DND-41 (cell line): ENCODE results near the gene PROM2.

Experiments used
- ATAC-seq: fragments of 200-7000 bp; cut with Tn5 transposase; 3 replicates; pipeline ENCODE4 v1.9.1; 2021; ENCODE audit warnings: low read depth; ENCODE audit not compliant: insufficient read depth
- DNase-seq: peaks from one replicate; pipeline ENCODE4 v3.0.0-alpha.2; 2020
- H2AFZ ChIP-seq: 2 replicates; pipeline ENCODE4 v1.6.0; 2012; ENCODE audit warnings: low read depth, low read length
- H3K27ac ChIP-seq: 2 replicates; pipeline ENCODE4 v1.5.1; 2012; ENCODE audit warnings: low read length, inconsistent platforms
- H3K27me3 ChIP-seq: fragments of 200-600 bp; sonication (generic); 2 replicates; pipeline ENCODE4 v1.6.0; 2012; ENCODE audit warnings: low read length, mild to moderate bottlenecking, inconsistent platforms; ENCODE audit not compliant: insufficient read depth, poor library complexity
- H3K36me3 ChIP-seq: 2 replicates; pipeline ENCODE4 v1.5.1; 2012; ENCODE audit warnings: low read length, inconsistent platforms; ENCODE audit not compliant: insufficient read depth
- H3K4me1 ChIP-seq: 2 replicates; pipeline ENCODE4 v1.5.1; 2012; ENCODE audit warnings: mild to moderate bottlenecking, low read length; ENCODE audit not compliant: insufficient read depth
- H3K4me2 ChIP-seq: 2 replicates; pipeline ENCODE4 v1.6.0; 2012; ENCODE audit warnings: mild to moderate bottlenecking, moderate library complexity, low read length, inconsistent platforms; ENCODE audit not compliant: insufficient read depth
- H3K4me3 ChIP-seq, 2 experiments: fragments of 200-600 bp in 1 of 2; shearing (Covaris generic) in 1 of 2; 2 replicates each; pipeline ENCODE4 v1.5.1; 2012 to 2016; ENCODE audit warnings: inconsistent platforms in 2 of 2, low read length in 2 of 2, mild to moderate bottlenecking in 2 of 2, low read depth in 1 of 2, moderate library complexity in 1 of 2
- H3K79me2 ChIP-seq: 2 replicates; pipeline ENCODE4 v1.6.0; 2012; ENCODE audit warnings: low read length, inconsistent platforms; ENCODE audit not compliant: insufficient read depth
- H3K9ac ChIP-seq: 2 replicates; pipeline ENCODE4 v1.6.0; 2012; ENCODE audit warnings: low read depth, mild to moderate bottlenecking, inconsistent platforms, low read length, moderate library complexity
- H3K9me3 ChIP-seq: 2 replicates; pipeline ENCODE4 v1.5.1; 2012; ENCODE audit warnings: low read length, moderate library complexity, mild to moderate bottlenecking, inconsistent platforms; ENCODE audit not compliant: insufficient read depth, severe bottlenecking
- H4K20me1 ChIP-seq: 2 replicates; pipeline ENCODE4 v1.6.0; 2012; ENCODE audit warnings: low read length; ENCODE audit not compliant: insufficient read depth
- EZH2 ChIP-seq: IDR thresholded peaks from 3 replicates; pipeline ENCODE4 v1.6.1; 2012; ENCODE audit warnings: borderline replicate concordance, low read depth, mild to moderate bottlenecking, moderate library complexity, low read length, inconsistent platforms; ENCODE audit not compliant: severe bottlenecking
- TF ChIP-seq, protein P1 (sequence below): IDR thresholded peaks from 2 replicates; pipeline ENCODE4 v1.5.1; 2012; ENCODE audit warnings: borderline replicate concordance, low read length, moderate library complexity, mild to moderate bottlenecking; ENCODE audit not compliant: poor library complexity, severe bottlenecking; ENCODE audit errors: extremely low read depth

The PROM2 gene

DNA sequence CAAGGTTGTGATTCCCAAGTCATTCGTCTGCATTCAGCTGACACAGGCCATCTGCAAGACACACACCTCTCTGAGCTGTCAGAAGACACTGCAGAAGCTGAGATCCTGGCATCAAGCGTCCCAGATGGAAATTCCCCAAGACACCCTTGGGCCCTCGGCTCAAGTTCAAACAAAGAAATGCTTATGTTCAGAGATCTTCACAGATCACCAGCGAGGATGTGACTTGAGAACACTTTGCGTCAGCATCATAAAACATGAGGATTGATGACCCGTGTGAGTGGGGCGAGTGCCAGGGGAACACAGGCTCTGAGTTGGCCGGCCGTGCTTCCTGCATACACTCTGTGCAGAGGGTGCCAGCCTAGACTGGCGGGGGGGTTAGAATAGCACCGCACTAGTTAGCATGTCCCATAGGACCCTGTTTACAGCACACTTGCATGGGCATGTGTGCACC, 59.7 kb downstream of the PROM2 start:
- no peak overlapping the region for H3K27ac ChIP-seq
- H3K36me3 ChIP-seq: no peaks in the 10 kb centered on the region
- H3K79me2 ChIP-seq: no peaks in the 10 kb centered on the region
- no peak overlapping the region for H3K4me3 ChIP-seq
- no peaks in the 10 kb centered on the region for H3K9me3 ChIP-seq
- H2AFZ ChIP-seq: no peak overlapping the region
- H4K20me1 ChIP-seq: no peaks in the 10 kb centered on the region
- H3K4me2 ChIP-seq: no peak overlapping the region
- DNase-seq (no peak), ATAC-seq (no peak)
- no peaks in the 10 kb centered on the region for H3K4me1 ChIP-seq
- peaks cover 4% of the 10 kb centered on the region for H3K27me3 ChIP-seq
- H3K9ac ChIP-seq: no peak overlapping the region
- TF ChIP-seq EZH2: no peak
- TF ChIP-seq, protein P1, sequence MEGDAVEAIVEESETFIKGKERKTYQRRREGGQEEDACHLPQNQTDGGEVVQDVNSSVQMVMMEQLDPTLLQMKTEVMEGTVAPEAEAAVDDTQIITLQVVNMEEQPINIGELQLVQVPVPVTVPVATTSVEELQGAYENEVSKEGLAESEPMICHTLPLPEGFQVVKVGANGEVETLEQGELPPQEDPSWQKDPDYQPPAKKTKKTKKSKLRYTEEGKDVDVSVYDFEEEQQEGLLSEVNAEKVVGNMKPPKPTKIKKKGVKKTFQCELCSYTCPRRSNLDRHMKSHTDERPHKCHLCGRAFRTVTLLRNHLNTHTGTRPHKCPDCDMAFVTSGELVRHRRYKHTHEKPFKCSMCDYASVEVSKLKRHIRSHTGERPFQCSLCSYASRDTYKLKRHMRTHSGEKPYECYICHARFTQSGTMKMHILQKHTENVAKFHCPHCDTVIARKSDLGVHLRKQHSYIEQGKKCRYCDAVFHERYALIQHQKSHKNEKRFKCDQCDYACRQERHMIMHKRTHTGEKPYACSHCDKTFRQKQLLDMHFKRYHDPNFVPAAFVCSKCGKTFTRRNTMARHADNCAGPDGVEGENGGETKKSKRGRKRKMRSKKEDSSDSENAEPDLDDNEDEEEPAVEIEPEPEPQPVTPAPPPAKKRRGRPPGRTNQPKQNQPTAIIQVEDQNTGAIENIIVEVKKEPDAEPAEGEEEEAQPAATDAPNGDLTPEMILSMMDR: no peak

DNA sequence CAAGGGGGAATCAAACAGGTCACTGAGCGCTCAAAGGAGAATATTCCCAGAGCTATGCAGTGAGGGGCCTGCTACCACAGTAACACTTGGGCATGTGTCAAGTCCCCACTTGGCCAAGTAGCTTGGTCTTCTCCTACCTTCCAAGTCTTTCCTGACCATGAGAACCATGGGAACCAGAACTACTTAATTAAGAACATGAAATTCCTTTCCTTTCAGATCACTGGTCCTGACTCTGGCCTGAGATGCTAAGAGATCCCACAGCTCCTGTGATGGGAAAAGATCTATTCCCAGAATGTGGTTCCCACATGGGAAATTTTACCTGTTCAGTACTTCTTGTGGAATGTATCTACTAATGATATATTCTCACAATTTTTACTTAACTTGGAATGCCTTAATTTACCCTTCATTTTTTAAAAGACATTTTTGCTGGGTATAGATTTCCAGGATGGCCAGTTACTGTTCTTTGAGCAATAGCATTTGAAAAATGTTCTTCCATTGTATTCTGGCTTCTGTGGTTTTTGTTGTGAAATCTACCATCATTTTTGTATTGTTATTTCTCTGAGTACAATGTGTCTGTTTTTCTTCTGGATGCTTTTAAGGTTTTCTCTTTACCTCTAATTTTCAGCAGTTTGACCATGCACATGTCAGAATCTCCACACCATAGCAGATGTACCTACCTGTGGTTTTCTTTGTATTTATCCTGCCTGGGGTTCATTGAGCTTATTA, 60.8 kb downstream of the PROM2 start:
- H3K4me1 ChIP-seq: no peaks in the 10 kb centered on the region
- DNase-seq: no peak

DNA sequence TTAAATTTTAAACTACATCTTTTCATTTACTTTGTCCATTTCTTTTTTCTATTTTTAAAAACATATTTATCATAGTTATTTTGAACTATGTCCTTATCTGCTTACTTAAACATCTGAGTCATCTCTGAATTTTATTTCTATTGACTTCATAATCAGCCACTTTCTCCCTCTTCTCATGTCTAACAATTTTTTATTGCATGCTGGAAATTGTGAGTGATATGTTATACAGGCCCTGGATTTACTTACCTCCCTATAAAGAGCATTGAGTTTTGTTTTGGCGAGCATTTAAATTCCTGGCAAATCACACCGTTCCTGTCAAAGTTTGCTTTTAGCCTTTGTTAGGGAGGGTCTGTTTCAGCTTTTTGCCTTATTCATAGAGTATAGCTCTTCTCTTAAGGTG, 62.2 kb downstream of the PROM2 start:
- TF ChIP-seq EZH2: no peak
- TF ChIP-seq, protein P1: no peak
- Histone ChIP-seq H3K27me3 (peaks cover 4% of the 10 kb centered on the region), H3K27ac (no peak overlapping the region), H3K4me2 (no peak overlapping the region), H3K36me3 (no peaks in the 10 kb centered on the region), H3K79me2 (no peaks in the 10 kb centered on the region), H3K9ac (no peak overlapping the region), H3K9me3 (no peaks in the 10 kb centered on the region), H3K4me1 (no peaks in the 10 kb centered on the region), H4K20me1 (no peaks in the 10 kb centered on the region), H3K4me3 (no peak overlapping the region), H2AFZ (no peak overlapping the region)
- DNase-seq (no peak), ATAC-seq (no peak)

More for the DNA sequence above, 60.8 kb downstream of the PROM2 start:
- no peak overlapping the region for H3K27ac ChIP-seq
- ATAC-seq: no peak
- H3K27me3 ChIP-seq: peaks cover 4% of the 10 kb centered on the region
- H4K20me1 ChIP-seq: no peaks in the 10 kb centered on the region
- H3K9ac ChIP-seq: no peak overlapping the region
- no peak overlapping the region for H3K4me2 ChIP-seq
- H3K79me2 ChIP-seq: no peaks in the 10 kb centered on the region
- no peaks in the 10 kb centered on the region for H3K9me3 ChIP-seq
- H2AFZ ChIP-seq: no peak overlapping the region
- H3K36me3 ChIP-seq: no peaks in the 10 kb centered on the region
- TF ChIP-seq, protein P1: no peak
- TF ChIP-seq EZH2: no peak
- H3K4me3 ChIP-seq: no peak overlapping the region

- Histone ChIP-seq H2AFZ (no peak overlapping the region), H4K20me1 (no peaks in the 10 kb centered on the region), H3K27ac (no peak overlapping the region), H3K36me3 (no peaks in the 10 kb centered on the region), H3K79me2 (no peaks in the 10 kb centered on the region), H3K9ac (no peak overlapping the region), H3K4me3 (no peak overlapping the region), H3K9me3 (no peaks in the 10 kb centered on the region), H3K27me3 (peaks cover 6% of the 10 kb centered on the region), H3K4me1 (no peaks in the 10 kb centered on the region), H3K4me2 (no peak overlapping the region)
- TF ChIP-seq, protein P1: no peak
- no peak for TF ChIP-seq EZH2
- DNase-seq (no peak), ATAC-seq (no peak)
These were observed 63.6 kb downstream of the PROM2 start for GRCh38 chr2:95337829-95338228.
